ENCODE measurements around the gene NHS. TPM values are rescaled to one million over a fixed set of nuclear protein-coding genes. Genes with fewer than 3 reads are reported as not detected.

NHS gene
- total RNA-seq, 1 donor from 2014 or later: 8.3 TPM

DNA sequence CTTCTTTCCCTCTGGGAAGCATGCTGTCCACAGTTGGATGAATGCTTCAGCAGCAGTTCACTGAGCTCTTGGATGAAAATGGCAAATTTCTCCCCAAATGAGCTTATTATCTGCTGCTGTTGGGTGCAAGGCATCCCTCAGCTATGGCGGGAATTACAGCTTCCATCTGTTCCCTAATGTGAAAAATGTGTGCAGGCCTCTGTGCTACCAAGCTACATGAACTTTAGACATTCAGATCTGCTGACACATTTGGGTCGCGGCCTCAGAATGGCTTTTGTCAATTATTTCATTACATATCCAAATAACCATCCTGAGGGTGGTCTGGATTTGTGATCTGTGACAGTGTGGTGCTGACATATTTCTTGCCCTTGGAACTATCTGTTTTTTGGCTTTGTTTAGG is 242.8 kb downstream of the NHS start:
- no peaks in the 10 kb centered on the region for H3K36me3 ChIP-seq
- H3K4me3 ChIP-seq: no peak overlapping the region
- H3K27ac ChIP-seq: no peak overlapping the region
- H3K9me3 ChIP-seq: no peaks in the 10 kb centered on the region
- no peaks in the 10 kb centered on the region for H3K27me3 ChIP-seq
- H3K4me1 ChIP-seq: no peaks in the 10 kb centered on the region
- DNase-seq (ENCODE audit: extremely low spot score in 2 of 2): no peak
- TF ChIP-seq, protein P1, sequence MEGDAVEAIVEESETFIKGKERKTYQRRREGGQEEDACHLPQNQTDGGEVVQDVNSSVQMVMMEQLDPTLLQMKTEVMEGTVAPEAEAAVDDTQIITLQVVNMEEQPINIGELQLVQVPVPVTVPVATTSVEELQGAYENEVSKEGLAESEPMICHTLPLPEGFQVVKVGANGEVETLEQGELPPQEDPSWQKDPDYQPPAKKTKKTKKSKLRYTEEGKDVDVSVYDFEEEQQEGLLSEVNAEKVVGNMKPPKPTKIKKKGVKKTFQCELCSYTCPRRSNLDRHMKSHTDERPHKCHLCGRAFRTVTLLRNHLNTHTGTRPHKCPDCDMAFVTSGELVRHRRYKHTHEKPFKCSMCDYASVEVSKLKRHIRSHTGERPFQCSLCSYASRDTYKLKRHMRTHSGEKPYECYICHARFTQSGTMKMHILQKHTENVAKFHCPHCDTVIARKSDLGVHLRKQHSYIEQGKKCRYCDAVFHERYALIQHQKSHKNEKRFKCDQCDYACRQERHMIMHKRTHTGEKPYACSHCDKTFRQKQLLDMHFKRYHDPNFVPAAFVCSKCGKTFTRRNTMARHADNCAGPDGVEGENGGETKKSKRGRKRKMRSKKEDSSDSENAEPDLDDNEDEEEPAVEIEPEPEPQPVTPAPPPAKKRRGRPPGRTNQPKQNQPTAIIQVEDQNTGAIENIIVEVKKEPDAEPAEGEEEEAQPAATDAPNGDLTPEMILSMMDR (IDR thresholded peaks at IDR 0.05): no peak
- TF ChIP-seq POLR2A (IDR thresholded peaks at IDR 0.05): no peak
- no peak for TF ChIP-seq POLR2AphosphoS5 (IDR thresholded peaks at IDR 0.05; ENCODE audit: insufficient read depth in 1 of 2, low read depth in 1 of 2)
- intact Hi-C loops (cut with DNase I): no loop called here

GRCh38 chrX:17621566-17622270 is 246.7 kb downstream of the NHS start:
- DNase-seq (ENCODE audit: extremely low spot score in 2 of 2): no peak
- H3K4me1 ChIP-seq: no peaks in the 10 kb centered on the region
- TF ChIP-seq POLR2A (IDR thresholded peaks at IDR 0.05): no peak
- no peak for TF ChIP-seq POLR2AphosphoS5 (IDR thresholded peaks at IDR 0.05; ENCODE audit: insufficient read depth in 1 of 2, low read depth in 1 of 2)
- TF ChIP-seq, protein P1 (IDR thresholded peaks at IDR 0.05): no peak
- H3K27me3 ChIP-seq: no peaks in the 10 kb centered on the region
- H3K27ac ChIP-seq: no peak overlapping the region
- intact Hi-C loops (cut with DNase I): no loop called here
- no peaks in the 10 kb centered on the region for H3K36me3 ChIP-seq
- no peaks in the 10 kb centered on the region for H3K9me3 ChIP-seq
- no peak overlapping the region for H3K4me3 ChIP-seq

GRCh38 chrX:17622331-17622730 is 247.3 kb downstream of the NHS start:
- H3K4me1 ChIP-seq: no peaks in the 10 kb centered on the region
- H3K9me3 ChIP-seq: no peaks in the 10 kb centered on the region
- no peak overlapping the region for H3K27ac ChIP-seq
- TF ChIP-seq POLR2AphosphoS5 (IDR thresholded peaks at IDR 0.05; ENCODE audit: insufficient read depth in 1 of 2, low read depth in 1 of 2): no peak
- TF ChIP-seq, protein P1 (IDR thresholded peaks at IDR 0.05): no peak
- no peak for TF ChIP-seq POLR2A (IDR thresholded peaks at IDR 0.05)
- H3K27me3 ChIP-seq: no peaks in the 10 kb centered on the region
- no peak for DNase-seq (ENCODE audit: extremely low spot score in 2 of 2)
- H3K36me3 ChIP-seq: no peaks in the 10 kb centered on the region
- intact Hi-C loops (cut with DNase I): no loop called here
- no peak overlapping the region for H3K4me3 ChIP-seq

- H3K36me3 ChIP-seq: no peaks in the 10 kb centered on the region
- no peak overlapping the region for H3K27ac ChIP-seq
- no peaks in the 10 kb centered on the region for H3K27me3 ChIP-seq
- no peaks in the 10 kb centered on the region for H3K9me3 ChIP-seq
- TF ChIP-seq, protein P1 (IDR thresholded peaks at IDR 0.05): no peak
- no peak for TF ChIP-seq POLR2A (IDR thresholded peaks at IDR 0.05)
- no peak for DNase-seq (ENCODE audit: extremely low spot score in 2 of 2)
- intact Hi-C loops (cut with DNase I): no loop called here
- no peaks in the 10 kb centered on the region for H3K4me1 ChIP-seq
- no peak overlapping the region for H3K4me3 ChIP-seq
These were observed 248.8 kb downstream of the NHS start for GRCh38 chrX:17623750-17624149.

- no peaks in the 10 kb centered on the region for H3K4me1 ChIP-seq
- intact Hi-C loops (cut with DNase I): no loop called here
- no peak overlapping the region for H3K4me3 ChIP-seq
- no peaks in the 10 kb centered on the region for H3K9me3 ChIP-seq
- TF ChIP-seq POLR2A (IDR thresholded peaks at IDR 0.05) (no peak), POLR2AphosphoS5 (IDR thresholded peaks at IDR 0.05; ENCODE audit: insufficient read depth in 1 of 2, low read depth in 1 of 2) (no peak)
- TF ChIP-seq, protein P1 (IDR thresholded peaks at IDR 0.05): no peak
- H3K36me3 ChIP-seq: no peaks in the 10 kb centered on the region
- H3K27ac ChIP-seq: no peak overlapping the region
- H3K27me3 ChIP-seq: no peaks in the 10 kb centered on the region
- DNase-seq (ENCODE audit: extremely low spot score in 2 of 2): no peak
These were observed 252.0 kb downstream of the NHS start for GRCh38 chrX:17627026-17627425.

Data from vagina (tissue), 2 donors.